Measurements from ENCODE around the gene CRYBB2.

GRCh38 chr22:25235547-25236290 is 16.3 kb downstream of the CRYBB2 start:
- TF ChIP-seq FOXA1 (IDR thresholded peaks at IDR 0.05) (no peak), HDGF (IDR thresholded peaks at IDR 0.05; ENCODE audit: borderline replicate concordance) (no peak), TARDBP (IDR thresholded peaks at IDR 0.05) (no peak), CTBP1 (IDR thresholded peaks at IDR 0.05; ENCODE audit: borderline replicate concordance) (no peak), SP1 (IDR thresholded peaks at IDR 0.05) (no peak), NFRKB (IDR thresholded peaks at IDR 0.05) (no peak), ELF4 (IDR thresholded peaks at IDR 0.05) (no peak), ARNT (IDR thresholded peaks at IDR 0.05) (no peak), PKNOX1 (IDR thresholded peaks at IDR 0.05) (peak; percentile 100), FOXM1 (IDR thresholded peaks at IDR 0.05; ENCODE audit: borderline replicate concordance) (no peak)

Data from HEK293T (cell line).